Measurements from ENCODE around the gene DHDDS. TPM values are rescaled to one million over a fixed set of nuclear protein-coding genes. Genes with fewer than 3 reads are reported as not detected.

The DHDDS gene
- total RNA-seq: 46.6 and 51.8 TPM in 2 replicates

GRCh38 chr1:26431979-26432695 lies at the start of gene DHDDS:
DHDDS (plus strand) TSS chr1:26432321; CDS start chr1:26432946, 625 bp downstream.

GRCh38 chr1:26410706-26411623 lies 21.2 kb upstream of the DHDDS start, which contains the start of gene LIN28A:
LIN28A (plus strand) TSS chr1:26410817; CDS start chr1:26410892, 75 bp downstream.

GRCh38 chr1:26472320-26472900 lies 40.3 kb downstream of the DHDDS start, which contains the start of gene HMGN2:
HMGN2 (plus strand) TSS chr1:26472440; CDS start chr1:26472613, 173 bp downstream.

Other genes with a start within 250 kb of the DHDDS start
- gene CATSPER4, start 241.7 kb upstream of the DHDDS start, total RNA-seq: not detected in 2 replicates
- gene CEP85, start 198.1 kb upstream of the DHDDS start, total RNA-seq: 3.3 and 3.7 TPM in 2 replicates
- gene SH3BGRL3, start 152.2 kb upstream of the DHDDS start, total RNA-seq: 30.7 and 32.1 TPM in 2 replicates
- gene UBXN11, start 125.7 kb upstream of the DHDDS start, total RNA-seq: 2.7 and 3.5 TPM in 2 replicates
- gene CD52, start 114.4 kb upstream of the DHDDS start, total RNA-seq: not detected in 2 replicates
- under 0.01 TPM in 1 of 2 replicates, not detected in the other for gene CRYBG2, start 78.2 kb upstream of the DHDDS start, total RNA-seq
- gene ZNF683, start 59.6 kb upstream of the DHDDS start, total RNA-seq: not detected in 2 replicates
- not detected in 2 replicates for gene LIN28A, start 21.5 kb upstream of the DHDDS start, total RNA-seq
- gene HMGN2, start 40.1 kb downstream of the DHDDS start, total RNA-seq: 214 and 282 TPM in 2 replicates
- gene RPS6KA1, start 97.4 kb downstream of the DHDDS start, total RNA-seq: 1.8 and 2.0 TPM in 2 replicates